ENCODE data around the gene ZBTB32. TPM values are rescaled to one million over a fixed set of nuclear protein-coding genes. Genes with fewer than 3 reads are reported as not detected.

Gene ZBTB32
- total and polyA plus RNA-seq, 2 experiments from 2014 or later: 0.65 TPM; not detected in 1

- TF ChIP-seq ZNF462 (CRISPR knock-in tag; IDR thresholded peaks at IDR 0.05): no peak
- no peak for TF ChIP-seq CREB1 (CRISPR knock-in tag; IDR thresholded peaks at IDR 0.05; ENCODE audit: low read depth)
- no peak for TF ChIP-seq CTCF (conservative IDR thresholded peaks at IDR 0.05; ENCODE audit: low read depth in 2 of 2)
- no peak for TF ChIP-seq ETS1 (IDR thresholded peaks at IDR 0.05)
Measured at GRCh38 chr19:35738887-35739229, 34.5 kb downstream of the ZBTB32 start (continued).
